Stomach (tissue), 9 donors: ENCODE results near the gene CSF2. TPM values are rescaled to one million over a fixed set of nuclear protein-coding genes. Genes with fewer than 3 reads are reported as not detected.

Experiments
- DNase-seq, 2 donors: peaks; one replicate each; pipeline versions ENCODE4 v3.0.0 to v3.0.0-alpha.2; 2013 to 2019
- H3K27ac ChIP-seq, 5 donors: fragments of 200-600 bp in 4 of 5; sonication (generic) in 4 of 5; one replicate each; pipeline ENCODE4 v1.5.1; 2013 to 2019; ENCODE audit warnings: mild to moderate bottlenecking in 1 of 5, moderate library complexity in 1 of 5
- H3K27me3 ChIP-seq, 3 donors: fragments of 200-600 bp; sonication (generic); one replicate each; pipeline ENCODE4 v1.5.1; 2017 to 2019; ENCODE audit warnings: mixed run types in 1 of 3
- H3K36me3 ChIP-seq, 4 donors: fragments of 200-600 bp; sonication (generic); 1 replicate in 3 of 4; 2 replicates in 1 of 4; pipeline ENCODE4 v1.5.1; 2016 to 2019
- H3K4me1 ChIP-seq, 4 donors: fragments of 200-600 bp; sonication (generic); one replicate each; pipeline ENCODE4 v1.5.1; 2016 to 2019
- H3K4me3 ChIP-seq, 4 donors: fragments of 200-600 bp; sonication (generic) in 3 of 4; one replicate each; pipeline ENCODE4 v1.5.1; 2016 to 2019; ENCODE audit warnings: mild to moderate bottlenecking in 1 of 4
- H3K9me3 ChIP-seq, 4 donors: fragments of 200-600 bp; sonication (generic); one replicate each; pipeline ENCODE4 v1.5.1; 2016 to 2019
- EP300 ChIP-seq: sonication (generic); formaldehyde crosslinking; IDR thresholded peaks from one replicate; pipeline ENCODE4 v1.6.1; 2017; ENCODE audit warnings: antibody characterized with exemption
- POLR2A ChIP-seq, 4 donors: fragments of 450-650 bp; IDR thresholded peaks; one replicate each; pipeline ENCODE4 v1.6.1; 2016; ENCODE audit warnings: antibody characterized with exemption in 4 of 4, control low read depth in 2 of 4, mild to moderate bottlenecking in 1 of 4, moderate library complexity in 1 of 4
- POLR2AphosphoS5 ChIP-seq, 3 donors: sonication (generic); formaldehyde crosslinking; IDR thresholded peaks; one replicate each; pipeline ENCODE4 v1.6.1; 2016; ENCODE audit warnings: antibody characterized with exemption in 3 of 3
- WGBS, 5 donors: extraction: QIAGEN DNeasy Blood & Tissue Kit in 3 of 5; methylation state at CpG; one replicate each; pipeline versions ENCODE4 v1.1.5 to v1.1.7; 2013 to 2018; 5-methylcytosine and 5-hydroxymethylcytosine counted together
- intact Hi-C: fragments of 100-400 bp; cut with DNase I; formaldehyde crosslinking; loops from one replicate; pipeline ENCODE4 v1.15.1; 2023; ENCODE audit warnings: low total_unique reads
- polyA plus RNA-seq, 3 donors: library from polyadenylated mRNA; stranded (reverse); fragments of 200-250 nt; gene quantifications; one replicate each; pipeline ENCODE4 v1.2.3, GENCODE V29; 2013
- total RNA-seq, 5 donors: library from RNA; depleted of rRNA; stranded (reverse); fragments of >200 nt; gene quantifications; one replicate each; pipeline versions ENCODE4 v1.1.0 to v1.2.3, GENCODE V29; 2014 to 2016
- TF ChIP-seq, protein P1 (sequence below), 7 experiments: fragments of 450-650 bp in 4 of 7; fragments of 200-600 bp in 3 of 7; sonication (generic) in 3 of 7; IDR thresholded peaks; one replicate each; pipeline ENCODE4 v1.5.1; 2016 to 2019; ENCODE audit warnings: antibody characterized with exemption in 7 of 7, control low read depth in 2 of 7, mild to moderate bottlenecking in 1 of 7
- donor health status: healthy with polysubstance abuse.
- donor health status: Bipolar disorder and iron deficiency.
- donor health status: healthy.

CSF2 gene
- total and polyA plus RNA-seq, 8 donors = not detected

DNA sequence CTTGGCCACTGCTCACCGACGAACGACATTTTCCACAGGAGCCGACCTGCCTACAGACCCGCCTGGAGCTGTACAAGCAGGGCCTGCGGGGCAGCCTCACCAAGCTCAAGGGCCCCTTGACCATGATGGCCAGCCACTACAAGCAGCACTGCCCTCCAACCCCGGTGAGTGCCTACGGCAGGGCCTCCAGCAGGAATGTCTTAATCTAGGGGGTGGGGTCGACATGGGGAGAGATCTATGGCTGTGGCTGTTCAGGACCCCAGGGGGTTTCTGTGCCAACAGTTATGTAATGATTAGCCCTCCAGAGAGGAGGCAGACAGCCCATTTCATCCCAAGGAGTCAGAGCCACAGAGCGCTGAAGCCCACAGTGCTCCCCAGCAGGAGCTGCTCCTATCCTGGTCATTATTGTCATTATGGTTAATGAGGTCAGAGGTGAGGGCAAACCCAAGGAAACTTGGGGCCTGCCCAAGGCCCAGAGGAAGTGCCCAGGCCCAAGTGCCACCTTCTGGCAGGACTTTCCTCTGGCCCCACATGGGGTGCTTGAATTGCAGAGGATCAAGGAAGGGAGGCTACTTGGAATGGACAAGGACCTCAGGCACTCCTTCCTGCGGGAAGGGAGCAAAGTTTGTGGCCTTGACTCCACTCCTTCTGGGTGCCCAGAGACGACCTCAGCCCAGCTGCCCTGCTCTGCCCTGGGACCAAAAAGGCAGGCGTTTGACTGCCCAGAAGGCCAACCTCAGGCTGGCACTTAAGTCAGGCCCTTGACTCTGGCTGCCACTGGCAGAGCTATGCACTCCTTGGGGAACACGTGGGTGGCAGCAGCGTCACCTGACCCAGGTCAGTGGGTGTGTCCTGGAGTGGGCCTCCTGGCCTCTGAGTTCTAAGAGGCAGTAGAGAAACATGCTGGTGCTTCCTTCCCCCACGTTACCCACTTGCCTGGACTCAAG is 1.5 kb downstream of the CSF2 start:
- TF ChIP-seq POLR2AphosphoS5 (IDR thresholded peaks at IDR 0.05) (no peak), EP300 (no peak), POLR2A (IDR thresholded peaks at IDR 0.05) (no peak)
- TF ChIP-seq, protein P1, sequence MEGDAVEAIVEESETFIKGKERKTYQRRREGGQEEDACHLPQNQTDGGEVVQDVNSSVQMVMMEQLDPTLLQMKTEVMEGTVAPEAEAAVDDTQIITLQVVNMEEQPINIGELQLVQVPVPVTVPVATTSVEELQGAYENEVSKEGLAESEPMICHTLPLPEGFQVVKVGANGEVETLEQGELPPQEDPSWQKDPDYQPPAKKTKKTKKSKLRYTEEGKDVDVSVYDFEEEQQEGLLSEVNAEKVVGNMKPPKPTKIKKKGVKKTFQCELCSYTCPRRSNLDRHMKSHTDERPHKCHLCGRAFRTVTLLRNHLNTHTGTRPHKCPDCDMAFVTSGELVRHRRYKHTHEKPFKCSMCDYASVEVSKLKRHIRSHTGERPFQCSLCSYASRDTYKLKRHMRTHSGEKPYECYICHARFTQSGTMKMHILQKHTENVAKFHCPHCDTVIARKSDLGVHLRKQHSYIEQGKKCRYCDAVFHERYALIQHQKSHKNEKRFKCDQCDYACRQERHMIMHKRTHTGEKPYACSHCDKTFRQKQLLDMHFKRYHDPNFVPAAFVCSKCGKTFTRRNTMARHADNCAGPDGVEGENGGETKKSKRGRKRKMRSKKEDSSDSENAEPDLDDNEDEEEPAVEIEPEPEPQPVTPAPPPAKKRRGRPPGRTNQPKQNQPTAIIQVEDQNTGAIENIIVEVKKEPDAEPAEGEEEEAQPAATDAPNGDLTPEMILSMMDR (IDR thresholded peaks at IDR 0.05) = no peak
- Histone ChIP-seq H3K4me3 (no peak overlapping the region), H3K27me3 (no peaks in the 10 kb centered on the region), H3K4me1 (peaks cover 5 to 37% (median 16%) of the 10 kb centered on the region in 4 donors), H3K27ac (no peak overlapping the region), H3K9me3 (no peaks in the 10 kb centered on the region), H3K36me3 (no peaks in the 10 kb centered on the region)
- intact Hi-C loops = no loop called here
- WGBS, 5 donors = 78 to 85% (median 83%) methylated on average over 6 to 16 of the region's 16 CpGs
- peak in 1 of 2 donors; percentile 31 for DNase-seq

DNA sequence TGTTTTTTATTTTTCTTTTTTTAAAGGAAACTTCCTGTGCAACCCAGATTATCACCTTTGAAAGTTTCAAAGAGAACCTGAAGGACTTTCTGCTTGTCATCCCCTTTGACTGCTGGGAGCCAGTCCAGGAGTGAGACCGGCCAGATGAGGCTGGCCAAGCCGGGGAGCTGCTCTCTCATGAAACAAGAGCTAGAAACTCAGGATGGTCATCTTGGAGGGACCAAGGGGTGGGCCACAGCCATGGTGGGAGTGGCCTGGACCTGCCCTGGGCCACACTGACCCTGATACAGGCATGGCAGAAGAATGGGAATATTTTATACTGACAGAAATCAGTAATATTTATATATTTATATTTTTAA is 2.1 kb downstream of the CSF2 start:
- peaks cover 5 to 37% (median 16%) of the 10 kb centered on the region in 4 donors for H3K4me1 ChIP-seq

DNA sequence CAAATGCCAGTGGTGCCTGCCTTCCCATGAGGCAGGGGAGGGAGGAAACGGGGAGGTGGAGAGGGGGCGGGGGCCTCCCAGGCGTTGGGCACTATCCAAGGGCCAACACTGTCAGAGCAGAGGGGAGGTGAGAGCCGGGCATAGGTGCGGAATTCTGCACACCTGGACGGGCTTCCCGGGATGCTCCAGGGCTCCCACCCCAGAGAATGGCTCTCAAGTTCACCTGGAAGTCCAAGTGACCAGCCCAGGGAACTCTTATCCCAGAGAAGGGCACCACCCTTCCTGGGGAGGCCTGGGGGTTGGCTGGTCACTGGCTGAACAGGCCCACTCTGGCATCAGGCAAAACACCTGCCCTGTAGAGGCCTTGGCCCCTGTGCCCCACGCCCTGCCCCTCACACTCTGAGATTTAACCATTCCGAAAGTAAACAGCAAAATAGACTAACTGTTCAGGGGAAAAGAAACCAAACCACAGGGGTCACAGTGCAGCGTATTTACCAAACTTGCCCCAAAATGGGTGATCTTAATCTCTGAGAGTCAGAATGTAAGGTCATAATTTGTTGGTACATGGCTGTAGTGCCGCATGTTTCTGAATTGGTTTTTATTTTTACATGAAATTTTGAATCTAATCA is 2.7 kb downstream of the CSF2 start:
- no peak overlapping the region for H3K27ac ChIP-seq
- no peaks in the 10 kb centered on the region for H3K9me3 ChIP-seq
- H3K27me3 ChIP-seq = no peaks in the 10 kb centered on the region
- no peaks in the 10 kb centered on the region for H3K36me3 ChIP-seq
- intact Hi-C loops = no loop called here
- no peak for DNase-seq
- TF ChIP-seq, protein P1 (IDR thresholded peaks at IDR 0.05) = no peak
- no peak for TF ChIP-seq POLR2AphosphoS5 (IDR thresholded peaks at IDR 0.05)
- no peak for TF ChIP-seq POLR2A (IDR thresholded peaks at IDR 0.05)
- no peak for TF ChIP-seq EP300
- peaks cover 5 to 37% (median 16%) of the 10 kb centered on the region in 4 donors for H3K4me1 ChIP-seq
- H3K4me3 ChIP-seq = no peak overlapping the region
- WGBS, 5 donors = 84 to 90% (median 87%) methylated on average over 9 to 11 of the region's 11 CpGs

More for the DNA sequence above, 2.1 kb downstream of the CSF2 start:
- Histone ChIP-seq H3K27me3 (no peaks in the 10 kb centered on the region), H3K9me3 (no peaks in the 10 kb centered on the region), H3K27ac (no peak overlapping the region), H3K4me3 (no peak overlapping the region), H3K36me3 (no peaks in the 10 kb centered on the region)
- no peak for DNase-seq
- intact Hi-C loops = no loop called here
- TF ChIP-seq, protein P1 (IDR thresholded peaks at IDR 0.05) = no peak
- TF ChIP-seq POLR2A (IDR thresholded peaks at IDR 0.05) (no peak), POLR2AphosphoS5 (IDR thresholded peaks at IDR 0.05) (no peak), EP300 (no peak)
- WGBS, 5 donors = 84 to 93% (median 86%) methylated on average over 2 of the region's 2 CpGs

DNA sequence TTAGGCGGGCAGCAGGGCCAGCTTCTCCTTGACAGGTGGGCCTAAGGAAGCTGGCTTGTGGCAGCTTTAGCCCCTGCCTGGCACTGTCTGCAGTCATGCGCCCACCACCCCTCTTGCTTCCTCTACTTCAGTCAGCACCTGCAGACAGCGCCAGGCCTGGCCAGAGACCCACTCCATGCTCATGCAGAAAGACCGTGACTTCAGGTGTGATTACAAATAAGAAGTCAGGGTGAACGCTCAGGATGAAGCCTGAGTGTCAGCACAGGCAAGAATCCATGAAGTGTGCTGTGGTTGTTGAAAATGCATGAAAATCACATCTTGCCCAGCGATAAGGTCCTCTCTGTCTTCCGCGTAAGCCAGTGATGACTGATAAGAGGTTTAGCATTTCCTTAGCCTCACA is 3.4 kb downstream of the CSF2 start:
- Histone ChIP-seq H3K9me3 (no peaks in the 10 kb centered on the region), H3K4me3 (no peak overlapping the region), H3K4me1 (peaks cover 5 to 37% (median 15%) of the 10 kb centered on the region in 4 donors), H3K27me3 (no peaks in the 10 kb centered on the region), H3K27ac (no peak overlapping the region), H3K36me3 (no peaks in the 10 kb centered on the region)
- TF ChIP-seq EP300 (no peak), POLR2AphosphoS5 (IDR thresholded peaks at IDR 0.05) (no peak), POLR2A (IDR thresholded peaks at IDR 0.05) (no peak)
- TF ChIP-seq, protein P1 (IDR thresholded peaks at IDR 0.05) = no peak
- 87 to 95% (median 89%) methylated on average over 8 of the region's 8 CpGs for WGBS, 5 donors
- DNase-seq = no peak
- intact Hi-C loops = no loop called here
